ENCODE data around the gene IPO4.

DNA sequence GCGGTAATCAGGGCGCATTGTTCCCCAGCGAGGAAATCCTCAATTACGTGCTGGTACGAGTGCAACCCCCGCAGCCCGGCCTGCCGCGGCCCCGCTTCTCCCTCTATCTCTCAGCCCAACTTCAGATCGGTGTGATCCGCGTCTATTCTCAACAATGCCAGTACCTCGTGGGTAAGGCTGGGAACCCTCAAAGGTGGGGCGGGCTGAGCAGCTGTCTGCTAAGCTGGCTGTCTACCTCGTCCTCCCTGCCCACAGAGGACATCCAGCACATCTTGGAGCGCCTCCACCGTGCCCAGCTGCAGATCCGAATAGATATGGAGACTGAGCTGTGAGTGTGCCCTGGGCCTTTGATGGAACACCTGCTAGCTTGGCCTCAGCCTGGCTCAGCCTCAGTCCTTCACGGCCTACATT lies 15.7 kb downstream of the IPO4 start:
- TF ChIP-seq CTCF (IDR thresholded peaks at IDR 0.05) (no peak), POLR2A (IDR thresholded peaks at IDR 0.05) (no peak)
